Activated CD8-positive, alpha-beta memory T cell treated with anti-CD3 and anti-CD28 coated beads, Interleukin-2, amount 50 U/mL, for 24 hours (primary cell): ENCODE results near the gene INSM2.

ENCODE experiments used
- DNase-seq: peaks from one replicate; pipeline ENCODE4 v3.0.0-alpha.2; 2020; ENCODE audit errors: extremely low read depth

Gene INSM2, protein sequence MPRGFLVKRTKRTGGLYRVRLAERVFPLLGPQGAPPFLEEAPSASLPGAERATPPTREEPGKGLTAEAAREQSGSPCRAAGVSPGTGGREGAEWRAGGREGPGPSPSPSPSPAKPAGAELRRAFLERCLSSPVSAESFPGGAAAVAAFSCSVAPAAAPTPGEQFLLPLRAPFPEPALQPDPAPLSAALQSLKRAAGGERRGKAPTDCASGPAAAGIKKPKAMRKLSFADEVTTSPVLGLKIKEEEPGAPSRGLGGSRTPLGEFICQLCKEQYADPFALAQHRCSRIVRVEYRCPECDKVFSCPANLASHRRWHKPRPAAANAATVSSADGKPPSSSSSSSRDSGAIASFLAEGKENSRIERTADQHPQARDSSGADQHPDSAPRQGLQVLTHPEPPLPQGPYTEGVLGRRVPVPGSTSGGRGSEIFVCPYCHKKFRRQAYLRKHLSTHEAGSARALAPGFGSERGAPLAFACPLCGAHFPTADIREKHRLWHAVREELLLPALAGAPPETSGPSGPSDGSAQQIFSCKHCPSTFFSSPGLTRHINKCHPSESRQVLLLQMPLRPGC

DNA sequence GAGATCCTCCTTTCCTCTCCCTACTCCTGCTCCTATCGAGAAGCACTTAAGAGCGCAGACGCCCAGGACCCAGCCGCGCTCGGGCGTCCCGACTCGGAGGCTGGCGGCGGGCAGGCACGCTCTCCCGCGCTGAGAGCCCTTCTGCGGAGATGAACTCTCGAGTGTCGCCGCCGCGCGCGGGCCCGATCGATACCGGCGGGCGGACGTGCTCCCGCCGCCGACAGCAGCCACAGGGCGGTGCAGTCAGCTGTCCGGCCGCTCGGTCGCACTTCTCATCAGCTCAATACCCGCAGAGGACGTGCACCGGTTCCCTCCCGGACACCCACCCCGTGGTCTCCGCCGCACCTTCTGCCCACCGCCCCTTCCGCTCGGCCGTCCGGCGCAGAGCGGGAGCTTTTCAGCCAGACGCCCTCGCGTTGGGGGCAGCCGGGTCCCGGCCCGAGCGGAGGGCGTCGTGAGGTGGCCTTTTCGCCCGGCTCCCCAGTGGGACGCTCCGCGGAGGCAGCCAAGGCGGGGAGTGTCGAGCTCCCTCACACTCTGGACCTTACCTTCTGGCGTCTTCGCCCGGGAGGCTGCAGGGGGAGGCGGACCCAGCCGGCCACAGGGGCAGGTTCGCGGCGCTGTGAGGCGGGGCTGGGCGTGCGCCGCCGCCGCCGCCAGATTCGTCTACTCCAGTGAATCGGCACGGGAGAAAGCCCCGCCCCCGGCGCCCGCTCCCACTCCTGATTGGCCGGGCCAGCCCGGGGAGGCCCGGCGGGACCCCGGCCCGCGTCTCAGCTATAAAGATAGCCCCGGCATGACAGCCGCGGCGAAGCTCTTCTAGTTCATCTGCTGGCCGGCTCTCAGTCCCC, at the start of gene INSM2:
Gene INSM2, plus strand, starts transcription at position 808 of the 851 bp plus-strand sequence. CDS start 89 bp downstream, outside the sequence.
- peak; percentile 42 for DNase-seq

DNA sequence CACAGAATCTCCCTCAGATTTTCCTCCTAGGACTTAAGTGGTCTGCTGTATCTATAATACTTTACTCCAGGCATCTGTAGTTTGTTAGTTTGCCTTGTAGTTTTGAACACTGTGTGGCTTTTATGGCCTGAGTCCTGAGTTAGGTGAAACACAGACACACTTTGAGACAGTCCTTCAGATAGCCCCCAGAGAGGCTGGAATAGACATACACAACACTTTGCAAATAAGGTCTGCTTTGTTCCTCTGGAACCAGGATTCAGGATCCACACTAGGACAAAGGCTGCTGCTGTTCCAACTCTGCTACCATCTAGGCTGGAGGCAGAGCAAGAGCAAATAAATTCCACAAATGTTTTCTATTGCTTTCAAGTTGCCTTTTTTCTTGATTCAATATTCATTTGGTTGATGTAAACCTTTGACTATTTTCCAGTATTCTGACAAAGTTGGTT, 41.4 kb upstream of the INSM2 start:
- no peak for DNase-seq

DNA sequence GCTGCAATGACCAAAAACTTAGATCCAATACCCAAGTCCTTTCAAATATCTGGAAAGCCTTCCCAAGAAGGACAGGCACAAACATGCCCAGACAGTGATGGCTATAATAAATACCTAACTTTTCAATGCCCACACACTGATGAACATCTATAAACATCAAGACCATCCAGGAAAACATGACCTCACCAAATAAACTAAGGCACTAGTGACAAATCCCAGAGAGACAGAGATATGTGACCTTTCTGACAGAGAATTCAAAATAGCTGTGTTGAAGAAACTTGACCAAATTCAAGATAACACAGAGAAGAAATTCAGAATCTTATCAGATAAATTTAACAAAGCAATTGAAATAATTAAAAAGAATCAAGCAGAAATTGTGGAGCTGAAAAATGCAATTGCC, 38.7 kb upstream of the INSM2 start:
- DNase-seq, result no peak

DNA sequence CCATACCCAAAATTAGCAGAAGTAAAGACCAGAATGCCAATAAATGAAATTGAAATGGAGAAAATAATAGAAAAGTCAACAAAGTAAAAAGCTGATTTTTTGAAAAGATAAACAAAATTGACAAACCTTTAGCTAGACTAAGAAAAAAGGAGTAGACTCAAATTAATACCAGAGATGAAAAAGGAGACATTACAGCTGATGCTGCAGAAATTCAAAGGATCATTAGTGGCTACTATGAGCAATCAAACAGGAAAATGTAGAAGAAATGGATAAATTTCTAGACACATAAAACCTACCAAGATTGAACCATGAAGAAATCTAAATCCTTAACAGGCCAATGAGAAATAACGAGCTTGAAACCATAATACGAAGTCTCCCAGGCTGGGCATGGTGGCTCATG, 34.8 kb upstream of the INSM2 start:
- no peak for DNase-seq

DNA sequence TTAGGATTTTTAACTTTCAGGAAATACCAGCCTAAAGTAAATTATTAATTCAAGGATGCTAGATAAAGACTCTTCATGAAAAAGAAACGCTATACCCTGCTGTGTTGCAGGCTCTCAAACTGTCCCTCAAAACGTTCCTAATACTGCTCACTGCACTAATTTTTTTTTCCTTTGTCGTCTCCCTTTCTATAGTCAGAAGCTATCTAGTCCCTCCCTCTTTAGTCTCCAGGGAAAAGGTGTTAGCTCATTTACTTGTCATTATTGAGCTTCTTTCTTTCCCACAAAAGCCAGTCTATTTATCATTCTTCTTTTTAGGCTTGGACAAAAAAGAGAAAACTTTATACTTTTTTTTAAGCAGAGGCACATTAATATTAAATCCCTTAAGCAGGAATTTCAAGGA, 30.3 kb upstream of the INSM2 start:
- no peak for DNase-seq

DNA sequence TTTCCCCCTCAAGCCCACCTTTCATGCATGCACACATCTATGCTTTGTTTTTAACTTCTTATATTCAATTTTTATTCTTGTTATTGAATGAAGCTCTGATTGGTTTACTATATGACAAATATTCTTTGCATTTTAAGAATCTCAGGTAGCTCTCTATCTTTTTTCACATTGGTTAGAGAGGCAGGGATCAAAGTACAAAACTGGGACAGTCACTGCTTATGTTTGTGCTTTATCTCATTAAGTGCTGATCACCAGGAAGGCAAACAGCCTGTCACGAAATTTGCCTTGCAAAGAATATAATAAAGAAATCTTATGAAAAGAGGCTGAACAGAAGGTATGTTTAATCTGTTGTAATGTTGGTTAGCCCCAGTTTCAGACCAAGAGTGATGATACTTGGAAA, 29.7 kb upstream of the INSM2 start:
- no peak for DNase-seq

DNA sequence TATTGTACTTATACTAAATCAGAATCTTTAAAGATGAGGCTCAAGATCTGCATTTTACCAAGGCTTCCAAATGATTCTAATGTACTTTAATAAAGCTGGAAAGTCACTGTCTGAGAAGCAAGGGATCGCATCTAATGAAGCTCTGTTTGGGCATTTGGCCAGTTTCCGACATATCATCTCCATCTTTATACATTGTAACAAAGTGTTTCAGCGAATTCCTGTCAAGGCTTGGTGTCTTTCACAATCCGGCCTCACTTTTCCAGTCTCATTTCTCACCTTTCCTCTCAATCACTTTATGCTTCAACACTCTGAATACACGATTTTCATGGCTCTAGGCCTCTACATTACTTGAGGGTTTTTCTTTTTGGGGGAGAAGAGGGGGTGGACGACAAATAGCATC, 27.5 kb upstream of the INSM2 start:
- no peak for DNase-seq

DNA sequence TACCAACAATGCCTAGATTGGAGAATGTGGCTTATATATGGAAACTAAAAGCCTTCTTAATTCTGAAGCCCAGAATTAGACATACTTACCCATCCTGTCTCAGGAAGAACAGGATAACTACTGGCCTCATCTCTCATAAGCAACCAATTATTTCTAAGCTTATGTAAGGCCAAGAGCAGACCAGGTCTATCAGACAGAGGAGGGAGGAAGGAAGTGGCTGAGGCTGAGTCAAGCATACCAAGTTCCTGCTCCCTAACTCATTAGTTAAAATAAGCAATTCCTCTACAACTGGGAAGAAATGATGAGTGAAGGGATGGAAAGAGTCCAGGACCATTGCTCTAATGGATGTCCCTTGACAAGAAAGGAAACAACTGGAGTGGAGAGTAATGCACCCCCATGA, 27.0 kb upstream of the INSM2 start:
- no peak for DNase-seq

DNA sequence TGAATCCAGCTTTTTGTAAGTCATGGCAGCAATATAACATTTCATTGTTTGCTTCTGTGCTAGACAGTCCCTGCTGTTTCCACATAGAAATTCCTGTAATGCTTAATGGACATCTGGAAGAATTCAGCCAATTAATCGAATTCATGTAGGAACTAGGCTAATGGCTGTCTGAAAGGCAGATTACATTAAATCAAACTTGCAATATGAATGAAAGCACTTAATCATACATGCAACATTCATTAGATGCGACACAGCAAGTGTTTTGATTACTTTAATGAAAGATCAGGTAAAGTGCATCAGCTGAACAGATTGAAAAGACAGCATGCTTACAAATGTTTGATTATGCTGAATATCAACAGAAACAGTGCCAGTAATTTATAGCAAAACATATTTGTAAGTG, 24.1 kb upstream of the INSM2 start:
- no peak for DNase-seq

DNA sequence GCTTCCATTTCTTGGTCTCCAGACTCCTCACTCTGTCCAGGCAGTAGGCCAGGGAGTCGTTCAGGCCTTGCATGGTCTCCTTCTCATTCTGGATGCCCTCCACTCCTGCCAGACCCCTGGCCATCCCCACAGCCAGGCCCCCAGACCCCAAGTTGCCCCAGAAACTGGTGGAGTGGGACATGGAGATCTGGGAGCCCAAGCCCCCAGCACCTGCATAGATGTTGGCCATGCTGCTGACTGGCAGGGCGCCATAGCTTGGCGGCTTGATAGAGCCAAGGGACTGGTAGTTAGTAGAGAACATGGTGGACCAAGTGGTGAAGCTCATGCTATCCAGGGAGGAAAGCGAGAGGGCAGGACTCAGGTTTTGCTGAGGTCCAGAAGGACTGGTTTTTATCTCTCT, 21.2 kb upstream of the INSM2 start:
- no peak for DNase-seq

DNA sequence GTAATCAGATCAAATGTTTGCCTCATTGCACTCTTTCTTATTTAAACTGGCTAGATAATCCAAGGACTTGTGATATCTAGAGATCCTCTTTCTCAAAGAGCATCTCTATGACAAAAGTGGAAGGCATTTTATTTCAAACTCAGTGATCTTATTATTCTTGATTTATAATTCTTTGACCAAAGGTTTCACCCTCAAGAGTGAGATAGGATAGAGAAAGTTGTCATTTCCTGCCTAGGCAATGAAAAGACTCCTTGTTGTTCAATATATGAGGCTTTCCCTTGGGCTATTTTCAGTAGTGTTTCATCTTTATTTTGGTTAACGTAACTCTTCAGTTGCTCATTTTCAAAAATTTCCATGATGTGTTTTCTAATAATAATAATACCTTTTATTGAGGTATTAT, 18.0 kb upstream of the INSM2 start:
- DNase-seq, result no peak

DNA sequence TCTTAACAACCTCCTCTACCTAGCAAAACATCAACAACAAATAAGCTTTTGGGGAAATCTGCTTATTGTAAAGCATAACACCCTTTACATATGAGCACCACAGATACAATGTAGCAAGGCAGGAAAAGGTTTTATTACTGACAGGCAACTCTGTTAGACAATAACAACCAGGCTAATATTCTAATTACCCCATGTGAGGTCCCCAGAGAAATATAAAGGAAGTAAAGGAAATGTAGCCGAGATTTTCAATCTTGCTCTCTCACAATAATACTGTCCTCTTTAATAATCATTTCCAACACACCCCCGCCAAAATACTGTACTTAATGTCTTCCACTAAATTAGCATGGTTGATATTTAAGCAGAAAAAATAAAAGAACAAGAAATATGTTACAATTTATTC, 14.0 kb upstream of the INSM2 start:
- no peak for DNase-seq

DNA sequence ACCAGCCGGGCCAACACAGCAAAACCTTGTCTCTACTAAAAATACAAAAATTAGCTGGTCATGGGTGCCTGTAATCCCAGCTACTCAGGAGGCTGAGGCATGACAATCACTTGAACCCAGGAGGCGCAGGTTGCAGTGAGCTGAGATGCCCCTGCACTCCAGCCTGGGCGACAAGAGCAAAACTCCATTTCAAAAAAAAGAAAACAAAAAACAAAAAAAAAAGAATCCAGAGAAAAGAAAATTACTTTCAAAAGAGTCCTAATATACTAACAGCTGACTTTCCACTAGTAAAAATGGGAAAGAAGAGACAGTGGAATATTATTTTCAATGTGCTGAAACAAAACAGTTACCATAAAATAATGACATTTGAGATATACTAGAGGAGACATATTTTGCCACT, 8.3 kb upstream of the INSM2 start:
- no peak for DNase-seq

DNA sequence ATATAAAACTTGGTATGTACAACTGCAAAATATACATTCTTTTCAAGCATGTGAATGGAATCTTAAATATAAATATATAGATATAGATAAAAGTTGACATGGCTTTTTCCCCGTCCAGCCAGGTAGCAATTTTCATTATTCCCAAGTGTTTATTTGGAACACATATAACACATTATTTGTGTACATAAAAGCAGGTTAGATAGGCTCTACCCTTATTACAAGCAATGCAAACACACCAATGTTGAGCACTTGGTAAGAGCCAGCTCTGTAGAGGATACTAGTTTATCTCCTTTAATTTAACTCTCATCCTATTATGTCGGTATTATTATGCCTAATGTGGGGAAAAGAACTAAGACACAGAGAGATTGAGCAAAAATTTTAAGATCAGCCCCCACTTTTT, 7.0 kb upstream of the INSM2 start:
- DNase-seq, result no peak

DNA sequence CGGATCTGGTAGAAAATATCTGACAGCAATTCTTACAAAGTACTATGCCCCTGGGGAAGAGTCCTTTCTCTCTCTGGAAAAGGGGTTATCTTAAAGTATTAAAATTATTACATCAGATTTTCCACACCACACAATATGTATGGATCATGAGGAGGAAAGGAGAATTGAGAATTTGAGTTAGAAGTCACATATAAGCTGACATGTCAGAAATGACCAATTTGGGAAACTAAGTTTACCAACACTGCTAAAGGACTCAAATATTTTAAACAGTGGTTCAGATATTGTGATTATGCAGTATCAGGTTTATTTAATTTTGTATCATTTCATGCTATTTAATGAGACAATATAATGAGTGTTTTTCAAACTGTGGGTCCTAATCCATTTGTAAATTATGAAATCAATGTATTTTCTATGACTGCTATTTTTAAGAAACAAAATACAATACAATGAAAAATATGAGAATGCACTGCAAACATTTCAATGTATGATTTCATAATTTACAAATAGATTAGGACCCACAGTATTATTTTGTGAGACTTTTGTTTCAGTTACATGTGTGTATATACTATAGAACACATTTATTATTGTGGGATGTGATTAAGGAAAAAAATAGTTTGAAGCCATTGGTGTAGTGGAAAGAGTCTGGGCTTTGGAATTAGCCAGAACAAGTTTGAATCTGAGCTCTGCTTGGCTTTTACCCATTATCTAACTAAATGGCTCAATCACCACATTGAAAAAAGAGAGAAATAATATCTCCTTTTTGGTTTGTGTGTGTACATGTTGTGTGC, 1.8 kb upstream of the INSM2 start:
- DNase-seq, result no peak

DNA sequence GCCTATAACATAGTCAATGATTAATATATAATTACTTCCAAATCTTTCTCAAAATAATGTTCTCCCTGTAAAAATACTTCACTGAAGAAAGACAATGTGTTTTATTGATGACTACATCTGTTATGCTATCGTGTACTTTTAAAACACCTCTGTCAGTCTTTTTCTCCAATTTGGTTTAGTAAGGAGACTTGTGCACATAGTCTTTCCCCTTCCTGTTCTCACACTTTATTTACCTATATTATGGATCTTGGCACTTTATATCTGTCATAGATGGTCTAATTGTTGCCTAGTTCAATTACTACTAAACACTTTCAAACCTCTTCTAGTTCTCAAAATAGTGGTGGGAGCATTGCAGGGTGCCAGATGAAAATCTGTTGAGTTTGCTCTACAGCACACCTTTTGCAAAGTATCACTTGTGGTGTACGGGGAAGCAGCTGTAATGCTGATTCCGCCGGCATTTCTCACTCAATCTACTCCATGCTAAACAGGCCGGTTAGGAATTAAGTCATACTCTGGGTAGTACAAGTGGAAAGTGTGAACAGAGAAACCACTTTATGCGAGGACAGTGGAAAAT, 1.1 kb upstream of the INSM2 start:
- DNase-seq, result no peak

DNA sequence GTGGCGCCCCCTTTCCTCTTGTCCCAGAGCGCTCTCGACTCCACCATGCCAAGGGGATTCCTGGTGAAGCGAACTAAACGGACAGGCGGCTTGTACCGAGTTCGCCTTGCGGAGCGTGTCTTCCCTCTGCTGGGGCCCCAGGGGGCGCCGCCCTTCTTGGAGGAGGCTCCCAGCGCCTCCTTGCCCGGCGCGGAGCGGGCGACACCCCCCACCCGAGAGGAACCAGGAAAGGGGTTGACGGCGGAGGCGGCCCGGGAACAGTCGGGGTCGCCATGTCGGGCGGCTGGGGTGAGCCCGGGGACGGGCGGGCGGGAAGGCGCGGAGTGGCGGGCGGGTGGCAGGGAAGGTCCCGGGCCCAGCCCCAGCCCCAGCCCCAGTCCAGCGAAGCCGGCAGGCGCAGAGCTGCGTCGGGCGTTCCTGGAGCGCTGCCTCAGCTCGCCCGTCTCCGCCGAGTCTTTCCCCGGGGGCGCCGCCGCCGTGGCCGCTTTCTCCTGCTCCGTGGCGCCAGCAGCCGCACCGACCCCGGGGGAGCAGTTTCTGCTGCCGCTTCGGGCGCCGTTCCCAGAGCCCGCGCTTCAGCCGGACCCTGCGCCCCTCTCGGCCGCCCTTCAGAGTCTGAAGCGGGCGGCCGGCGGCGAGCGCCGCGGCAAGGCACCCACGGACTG, 376 bp downstream of the INSM2 start:
- DNase-seq, result no peak

DNA sequence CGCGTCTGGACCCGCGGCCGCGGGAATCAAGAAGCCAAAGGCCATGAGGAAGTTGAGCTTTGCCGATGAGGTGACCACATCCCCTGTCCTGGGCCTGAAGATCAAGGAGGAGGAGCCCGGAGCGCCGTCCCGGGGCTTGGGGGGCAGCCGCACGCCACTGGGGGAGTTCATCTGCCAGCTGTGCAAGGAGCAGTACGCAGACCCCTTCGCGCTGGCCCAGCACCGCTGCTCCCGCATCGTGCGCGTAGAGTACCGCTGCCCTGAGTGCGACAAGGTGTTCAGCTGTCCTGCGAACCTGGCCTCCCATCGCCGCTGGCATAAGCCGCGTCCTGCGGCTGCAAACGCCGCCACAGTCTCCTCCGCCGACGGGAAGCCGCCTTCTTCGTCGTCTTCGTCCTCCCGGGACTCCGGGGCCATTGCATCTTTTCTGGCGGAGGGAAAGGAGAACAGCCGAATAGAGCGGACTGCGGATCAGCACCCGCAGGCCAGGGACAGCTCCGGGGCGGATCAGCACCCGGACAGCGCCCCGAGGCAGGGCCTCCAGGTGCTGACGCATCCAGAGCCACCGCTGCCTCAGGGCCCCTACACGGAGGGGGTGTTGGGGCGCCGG, 1.0 kb downstream of the INSM2 start:
- no peak for DNase-seq

DNA sequence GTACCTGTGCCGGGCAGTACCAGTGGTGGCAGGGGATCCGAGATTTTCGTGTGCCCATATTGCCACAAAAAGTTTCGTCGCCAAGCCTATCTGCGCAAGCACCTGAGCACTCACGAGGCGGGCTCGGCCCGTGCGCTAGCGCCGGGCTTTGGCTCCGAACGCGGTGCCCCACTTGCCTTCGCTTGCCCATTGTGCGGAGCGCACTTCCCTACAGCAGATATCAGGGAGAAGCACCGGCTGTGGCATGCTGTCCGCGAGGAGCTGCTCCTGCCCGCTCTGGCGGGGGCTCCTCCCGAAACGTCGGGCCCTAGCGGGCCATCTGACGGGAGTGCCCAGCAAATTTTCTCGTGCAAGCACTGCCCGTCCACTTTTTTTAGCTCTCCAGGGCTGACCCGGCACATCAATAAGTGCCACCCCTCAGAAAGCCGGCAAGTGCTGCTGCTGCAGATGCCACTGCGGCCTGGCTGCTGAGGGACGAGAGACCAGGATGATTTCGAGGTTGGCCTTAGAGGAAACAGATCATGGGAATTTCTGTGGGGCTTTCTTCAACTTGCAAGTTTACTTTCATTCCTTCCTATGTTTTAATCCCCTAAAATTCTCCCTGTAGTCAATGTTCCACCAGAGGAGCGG, 1.6 kb downstream of the INSM2 start:
- no peak for DNase-seq

DNA sequence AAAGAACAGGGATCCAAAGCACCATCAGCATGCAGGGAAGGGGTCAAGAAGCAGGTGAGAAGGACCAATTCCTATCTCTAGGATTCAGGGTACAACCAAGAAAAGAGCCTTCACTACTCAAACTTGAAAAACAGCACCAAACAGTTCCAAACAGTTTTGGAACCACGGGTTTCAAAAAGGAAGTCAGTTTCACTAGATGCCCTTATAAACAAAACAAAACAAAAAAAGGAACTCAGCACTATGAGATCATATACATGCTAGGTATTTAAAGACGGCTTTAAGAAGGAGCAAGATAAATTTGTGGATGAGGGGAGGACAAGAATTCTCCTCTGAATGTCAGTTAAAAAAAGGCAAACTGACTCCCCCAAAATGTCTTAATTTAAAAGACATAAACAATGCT, 6.0 kb downstream of the INSM2 start:
- no peak for DNase-seq
